Left colon (tissue), 2 donors: Measurements from ENCODE around the gene ARRB1. TPM values are rescaled to one million over a fixed set of nuclear protein-coding genes. Genes with fewer than 3 reads are reported as not detected.
"Not testable (repeated sequence)": the region's sequence is repeated elsewhere in the genome, so short reads cannot be mapped to it uniquely, and the experiment has no call there.

Source experiments
- ATAC-seq: fragments of 200-7000 bp; cut with Tn5 transposase; one replicate; pipeline ENCODE4 v1.9.1; 2020; ENCODE audit warnings: mild to moderate bottlenecking, moderate library complexity
- DNase-seq, 2 donors: peaks; one replicate each; pipeline ENCODE4 v3.0.0-alpha.2; 2020
- intact Hi-C, 2 donors: fragments of 100-400 bp; cut with DNase I in 1 of 2; cut with micrococcal nuclease in 1 of 2; formaldehyde crosslinking; loops; one replicate each; pipeline versions ENCODE4 v1.11.2 to v1.14.0; 2022; cut with DNase I, micrococcal nuclease
- total RNA-seq, 2 donors: library from RNA; stranded (reverse); fragmentation: NEBNext Ultra II Directional; extraction: Animal tissue kit (Norgen Biotek cat#: 25700); gene quantifications; one replicate each; pipeline ENCODE4 v1.2.1, GENCODE V29; 2021
- donor health status: DM: no; HTN: no; CAD: no.
- donor health status: DM: yes; HTN: yes; CAD: no.

Gene ARRB1
- total RNA-seq, 2 donors from 2014 or later: 80.5 to 95.4 TPM

DNA sequence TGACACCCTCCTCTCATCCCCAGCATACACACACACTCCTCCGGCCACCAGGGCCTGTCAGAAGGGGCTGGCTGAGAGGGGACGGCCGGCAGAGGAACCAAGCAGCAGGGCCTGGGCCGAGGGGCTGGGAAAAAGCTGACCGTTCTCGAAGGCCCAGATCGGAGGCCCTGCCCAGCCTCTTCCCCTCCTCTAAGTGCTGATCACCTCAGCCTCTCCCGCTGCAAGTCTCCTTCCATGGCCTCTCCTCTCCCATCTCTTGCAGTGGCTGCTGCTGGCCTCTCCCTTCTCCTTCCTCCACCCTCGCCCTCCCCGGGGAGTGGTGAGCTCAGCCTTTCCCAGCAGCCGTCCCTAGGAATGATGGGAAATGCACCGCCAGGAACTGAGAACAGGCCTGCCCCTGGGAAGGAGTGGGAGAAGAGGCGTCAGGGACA, 39.6 kb downstream of the ARRB1 start:
- intact Hi-C loops: no loop called here
- DNase-seq (peak; percentile 82 to 89), ATAC-seq (peak; percentile 94)

DNA sequence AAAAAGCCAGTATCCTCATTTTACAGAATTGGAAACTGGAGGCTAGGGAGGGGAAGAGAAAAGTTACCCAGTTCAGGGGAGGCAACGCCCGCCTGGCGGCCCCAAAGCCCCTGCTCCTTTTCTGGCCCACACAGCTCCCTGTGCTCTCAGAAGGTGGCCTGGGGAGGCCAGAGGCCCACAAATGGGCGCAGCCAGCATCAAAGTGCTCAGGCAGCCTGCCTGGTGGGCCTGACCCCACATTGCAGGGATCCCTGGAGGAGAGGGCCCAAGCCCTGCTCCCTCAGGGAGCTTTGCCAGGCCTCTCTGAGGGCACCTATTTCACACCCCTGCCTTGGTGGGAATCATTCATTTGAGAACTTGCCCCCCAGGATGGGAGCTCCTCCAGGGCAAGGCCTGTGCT, 42.5 kb downstream of the ARRB1 start:
- ATAC-seq (no peak), DNase-seq (no peak)
- intact Hi-C loops: no loop called here

GRCh38 chr11:75308116-75308515, 43.3 kb downstream of the ARRB1 start:
- ATAC-seq (no peak), DNase-seq (no peak)
- intact Hi-C loops: no loop called here

GRCh38 chr11:75307058-75307457, 44.4 kb downstream of the ARRB1 start:
- intact Hi-C loops: no loop called here
- no peak for DNase-seq
- ATAC-seq: no peak

DNA sequence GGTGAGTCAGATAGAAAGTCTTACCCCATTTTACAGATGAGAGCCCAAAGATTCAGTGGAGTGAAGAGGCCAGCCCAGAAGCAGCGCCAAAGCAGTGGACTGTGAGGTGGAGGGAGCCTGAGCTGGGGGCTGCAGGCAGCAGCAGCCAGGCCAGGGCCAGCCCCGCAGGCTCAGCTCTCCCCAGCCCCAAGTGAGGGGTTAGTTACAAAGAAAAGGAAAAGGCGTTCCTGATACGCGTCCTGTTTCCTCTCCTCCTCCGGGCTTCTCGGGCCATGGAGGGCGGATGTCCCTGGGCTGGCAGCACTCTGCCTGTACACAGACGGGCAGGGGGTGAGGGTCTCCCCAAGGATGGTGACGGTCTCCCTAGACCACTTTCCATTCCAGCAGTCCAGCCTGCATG, 44.9 kb downstream of the ARRB1 start:
- DNase-seq: no peak
- no peak for ATAC-seq

DNA sequence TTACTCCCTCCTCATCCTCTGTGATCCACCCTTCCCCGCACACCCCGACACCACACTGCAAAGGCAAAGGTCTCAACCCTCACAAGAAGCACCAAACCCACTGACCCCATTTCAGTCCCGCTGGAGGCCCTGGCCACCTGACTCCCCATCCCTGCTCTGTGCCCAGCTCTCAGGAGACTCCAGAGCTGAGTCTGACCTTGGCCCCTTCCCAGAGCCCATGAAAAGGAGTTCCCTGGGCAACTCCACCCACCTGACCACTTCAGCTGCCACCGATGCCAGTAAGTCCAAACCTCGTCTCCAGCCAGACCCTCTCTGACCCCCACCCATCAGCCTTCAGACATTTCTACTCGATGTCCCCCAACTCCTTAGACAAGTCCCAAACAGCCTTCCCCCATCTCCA, 45.5 kb downstream of the ARRB1 start:
- no peak for ATAC-seq
- intact Hi-C loops: no loop called here
- no peak for DNase-seq

More for the DNA sequence above, 44.9 kb downstream of the ARRB1 start:
- intact Hi-C loops: no loop called here

GRCh38 chr11:75305452-75305851, 46.0 kb downstream of the ARRB1 start:
- intact Hi-C loops: no loop called here
- DNase-seq (no peak), ATAC-seq (no peak)

GRCh38 chr11:75304941-75305340, 46.5 kb downstream of the ARRB1 start:
- DNase-seq, intact Hi-C loops, ATAC-seq: not testable (repeated sequence)

GRCh38 chr11:75303544-75304224, 47.8 kb downstream of the ARRB1 start:
- DNase-seq (no peak), ATAC-seq (no peak)
- intact Hi-C loops: no loop called here

DNA sequence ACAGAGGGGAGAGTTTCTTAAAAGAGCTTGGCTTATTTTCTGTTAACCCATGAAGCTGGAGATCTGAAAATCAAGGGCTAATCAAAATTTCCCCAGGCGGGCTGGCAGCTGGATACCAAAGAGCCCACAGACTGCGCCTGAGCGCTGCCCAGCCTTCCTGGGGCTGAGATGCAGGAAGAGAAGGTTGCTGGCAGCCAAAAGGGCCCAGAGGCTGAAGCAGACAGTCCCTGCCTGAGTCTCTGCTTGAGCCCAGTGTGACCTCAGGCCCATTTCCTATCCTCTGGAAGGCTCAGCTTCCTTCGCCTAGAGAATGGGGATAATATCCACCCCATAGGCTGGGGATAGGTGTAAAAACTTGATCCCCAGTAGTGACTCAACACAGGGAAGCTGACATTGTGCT, 49.1 kb downstream of the ARRB1 start:
- intact Hi-C loops: no loop called here
- ATAC-seq: peak; percentile 9

GRCh38 chr11:75301601-75302345, 49.7 kb downstream of the ARRB1 start:
- intact Hi-C loops: no loop called here
- ATAC-seq (peak; percentile 70), DNase-seq (peak; percentile 29 to 53)

More for the DNA sequence above, 49.1 kb downstream of the ARRB1 start:
- no peak for DNase-seq

GRCh38 chr11:75301131-75301530, 50.3 kb downstream of the ARRB1 start:
- ATAC-seq: peak; percentile 89
- intact Hi-C loops: no loop called here
- peak; percentile 45 to 63 for DNase-seq

- ATAC-seq: no peak
- intact Hi-C loops: no loop called here
- DNase-seq: no peak
Measured at GRCh38 chr11:75298976-75299260, 52.5 kb downstream of the ARRB1 start.

GRCh38 chr11:75298191-75298975, 53.1 kb downstream of the ARRB1 start:
- intact Hi-C loops: no loop called here
- ATAC-seq: no peak
- no peak for DNase-seq

DNA sequence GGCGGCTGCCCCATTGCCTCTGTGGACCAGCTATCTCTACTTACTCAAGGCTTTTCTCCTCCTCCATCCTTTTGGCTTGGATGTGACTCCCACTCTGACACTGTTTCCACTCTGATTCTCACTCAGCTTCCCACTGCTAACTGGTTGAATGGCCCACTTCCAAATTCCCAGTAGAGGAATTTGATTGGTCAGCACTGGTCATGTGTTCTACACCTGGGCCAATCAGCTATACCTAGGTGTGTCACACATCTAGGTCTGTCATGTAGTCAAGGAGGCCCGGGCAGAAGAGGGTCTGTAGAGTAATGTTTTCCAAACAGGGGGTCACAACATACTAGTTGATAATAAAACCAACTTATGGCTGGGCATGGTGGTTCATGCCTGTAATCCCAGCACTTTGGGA, 57.6 kb downstream of the ARRB1 start:
- ATAC-seq: no peak
- intact Hi-C loops: no loop called here

DNA sequence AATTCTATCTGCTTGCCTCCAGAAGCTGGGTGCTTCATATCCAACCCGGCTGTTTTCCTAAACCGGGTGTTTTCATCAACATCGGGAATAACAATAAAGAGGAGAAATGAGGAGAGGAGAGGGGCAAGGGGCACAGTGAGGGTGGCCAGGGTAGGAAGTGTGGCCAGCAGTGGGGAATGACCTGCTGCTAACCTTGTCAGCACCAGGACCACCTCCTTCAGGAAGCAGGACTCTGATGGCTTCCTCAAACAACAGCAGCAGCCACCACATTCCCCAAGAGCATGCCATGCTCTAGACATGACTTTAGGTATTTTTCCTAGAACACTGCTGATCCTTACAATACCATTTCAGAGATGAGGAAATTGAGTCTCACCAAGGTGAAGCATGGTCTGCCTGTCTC, 58.5 kb downstream of the ARRB1 start:
- DNase-seq: no peak
- no peak for ATAC-seq
- intact Hi-C loops: no loop called here

More for the DNA sequence above, 57.6 kb downstream of the ARRB1 start:
- DNase-seq: no peak

DNA sequence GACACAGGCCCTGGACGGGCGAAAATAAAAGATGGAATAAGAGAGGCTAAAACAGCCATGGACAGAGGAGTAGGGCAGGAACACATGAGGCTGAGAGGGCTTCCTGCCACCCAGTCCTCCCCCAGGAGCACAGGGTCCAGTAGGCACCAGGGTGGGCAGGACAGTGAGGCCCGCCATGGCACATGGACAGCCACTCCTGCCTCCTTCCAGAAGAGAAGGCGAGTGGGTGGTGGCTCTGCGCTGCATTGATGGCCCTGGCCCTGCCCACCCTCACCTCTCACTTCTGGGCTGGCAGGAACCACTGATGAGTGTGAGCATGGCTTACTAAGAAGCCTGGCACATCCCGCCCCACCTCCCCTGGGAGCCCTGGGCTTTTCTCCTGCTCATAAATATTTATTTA, 59.7 kb downstream of the ARRB1 start:
- DNase-seq: no peak
- intact Hi-C loops: no loop called here
- no peak for ATAC-seq

DNA sequence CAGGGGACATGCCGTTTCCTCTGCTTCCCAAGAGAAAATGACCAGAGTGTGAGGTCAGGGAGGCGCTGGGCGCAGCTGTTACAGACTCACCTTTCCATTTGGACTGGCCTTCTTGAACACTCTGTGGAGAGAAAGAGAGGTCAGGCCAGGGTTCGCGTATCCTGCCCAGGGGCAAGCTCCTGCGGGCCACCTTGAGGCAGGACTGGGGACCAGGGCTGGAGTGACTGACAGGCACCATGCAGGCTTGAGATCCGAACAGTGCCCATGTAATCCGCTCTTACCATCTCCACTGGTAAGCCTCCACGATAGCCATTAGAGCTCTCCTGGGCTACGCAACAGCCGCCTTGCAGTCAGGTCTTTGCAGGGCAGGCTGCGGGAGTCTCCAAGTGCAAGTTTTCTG, 61.5 kb downstream of the ARRB1 start:
- DNase-seq: no peak
- intact Hi-C loops: no loop called here
- ATAC-seq: no peak

GRCh38 chr11:75289511-75289760, 62.0 kb downstream of the ARRB1 start:
- ATAC-seq (no peak), DNase-seq (no peak)
- intact Hi-C loops: no loop called here

DNA sequence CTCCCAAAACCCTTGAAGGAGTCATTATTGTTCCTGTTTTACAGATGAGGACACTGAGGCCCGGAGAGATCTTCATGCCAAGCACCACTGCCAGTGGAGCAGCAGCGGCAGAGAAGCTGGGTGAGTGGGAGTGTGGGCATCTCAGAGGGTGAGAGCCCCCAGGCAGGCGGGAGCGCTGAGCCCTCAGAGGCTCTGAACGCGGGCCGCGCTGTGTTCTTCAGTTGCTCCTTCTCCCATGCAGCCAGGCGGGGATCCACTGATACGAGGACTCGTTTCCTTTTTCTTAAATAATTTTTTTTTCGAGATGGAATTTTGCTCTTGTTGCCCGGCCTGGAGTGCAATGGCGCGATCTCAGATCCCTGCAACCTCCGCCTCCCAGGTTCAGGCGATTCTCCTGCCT, 63.9 kb downstream of the ARRB1 start:
- ATAC-seq (no peak), DNase-seq (no peak)
- intact Hi-C loops: no loop called here
